GM18511 (cell line): ENCODE results near the gene TSPAN13.

ENCODE experiments used
- ATAC-seq: cut with Tn5 transposase; IDR thresholded peaks from one replicate; pipeline ENCODE4 v1.9.1; 2021; ENCODE audit warnings: mild to moderate bottlenecking, moderate library complexity; ENCODE audit not compliant: unreplicated experiment

TSPAN13 gene

GRCh38 chr7:16810573-16810972, 57.0 kb downstream of the TSPAN13 start:
- ATAC-seq = no peak

GRCh38 chr7:16811551-16811950, 58.0 kb downstream of the TSPAN13 start:
- no peak for ATAC-seq

- no peak for ATAC-seq
Measured at GRCh38 chr7:16812542-16813231, 59.1 kb downstream of the TSPAN13 start.

- no peak for ATAC-seq
Measured at GRCh38 chr7:16813232-16813616, 59.7 kb downstream of the TSPAN13 start.

GRCh38 chr7:16815001-16815400, 61.4 kb downstream of the TSPAN13 start:
- ATAC-seq = no peak

GRCh38 chr7:16816824-16817223, 63.3 kb downstream of the TSPAN13 start:
- no peak for ATAC-seq

GRCh38 chr7:16817536-16817935, 64.0 kb downstream of the TSPAN13 start:
- ATAC-seq = no peak

GRCh38 chr7:16818732-16819131, 65.2 kb downstream of the TSPAN13 start:
- no peak for ATAC-seq

GRCh38 chr7:16822029-16822428, 68.5 kb downstream of the TSPAN13 start:
- no peak for ATAC-seq

- ATAC-seq = no peak
Measured at GRCh38 chr7:16826060-16826459, 72.5 kb downstream of the TSPAN13 start.

GRCh38 chr7:16833373-16833772, 79.8 kb downstream of the TSPAN13 start:
- ATAC-seq = no peak
